ENCODE results near the gene LDHAL6A.

GRCh38 chr11:18527512-18527911 is 71.9 kb downstream of the LDHAL6A start:
- TF ChIP-seq, protein P1, sequence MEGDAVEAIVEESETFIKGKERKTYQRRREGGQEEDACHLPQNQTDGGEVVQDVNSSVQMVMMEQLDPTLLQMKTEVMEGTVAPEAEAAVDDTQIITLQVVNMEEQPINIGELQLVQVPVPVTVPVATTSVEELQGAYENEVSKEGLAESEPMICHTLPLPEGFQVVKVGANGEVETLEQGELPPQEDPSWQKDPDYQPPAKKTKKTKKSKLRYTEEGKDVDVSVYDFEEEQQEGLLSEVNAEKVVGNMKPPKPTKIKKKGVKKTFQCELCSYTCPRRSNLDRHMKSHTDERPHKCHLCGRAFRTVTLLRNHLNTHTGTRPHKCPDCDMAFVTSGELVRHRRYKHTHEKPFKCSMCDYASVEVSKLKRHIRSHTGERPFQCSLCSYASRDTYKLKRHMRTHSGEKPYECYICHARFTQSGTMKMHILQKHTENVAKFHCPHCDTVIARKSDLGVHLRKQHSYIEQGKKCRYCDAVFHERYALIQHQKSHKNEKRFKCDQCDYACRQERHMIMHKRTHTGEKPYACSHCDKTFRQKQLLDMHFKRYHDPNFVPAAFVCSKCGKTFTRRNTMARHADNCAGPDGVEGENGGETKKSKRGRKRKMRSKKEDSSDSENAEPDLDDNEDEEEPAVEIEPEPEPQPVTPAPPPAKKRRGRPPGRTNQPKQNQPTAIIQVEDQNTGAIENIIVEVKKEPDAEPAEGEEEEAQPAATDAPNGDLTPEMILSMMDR (IDR thresholded peaks at IDR 0.05): no peak
- TF ChIP-seq POLR2A (IDR thresholded peaks at IDR 0.05): no peak

Data from heart left ventricle (tissue), 13 donors.